MCF 10A (cell line): Measurements from ENCODE around the gene USP47. TPM values are rescaled to one million over a fixed set of nuclear protein-coding genes. Genes with fewer than 3 reads are reported as not detected.

ENCODE experiments used
- BruUV-seq: library from RNA; stranded (reverse); fragments of 400-500 nt; replicated peaks from 2 replicates; lab custom pipeline; 2021; lab: Mats Ljungman, UMichigan
- CTCF ChIA-PET: fragments of 300-600 bp; sonication (Branson Sonifier 250); formaldehyde crosslinking; extraction: SDS; loops from one replicate; lab custom pipeline; 2021; ENCODE audit warnings: antibody characterized with exemption, inconsistent platforms; lab: Yijun Ruan, JAX
- POLR2A ChIA-PET: fragments of 300-600, 350-650 bp; sonication (Branson Sonifier 250); formaldehyde crosslinking; extraction: SDS; loops from one replicate; lab custom pipeline; 2020; ENCODE audit warnings: antibody characterized with exemption, inconsistent platforms; lab: Yijun Ruan, JAX
- DNase-seq: peaks from one replicate; pipeline ENCODE4 v3.0.0-alpha.2; 2018; ENCODE audit not compliant: unreplicated experiment
- H3K27ac Mint-ChIP-seq: one replicate; pipeline ENCODE4 v1.8.0; 2022; ENCODE audit warnings: mild to moderate bottlenecking, low read depth, mixed read lengths; ENCODE audit not compliant: unreplicated experiment
- H3K27me3 Mint-ChIP-seq: one replicate; pipeline ENCODE4 v1.8.0; 2022; ENCODE audit warnings: mixed read lengths; ENCODE audit not compliant: insufficient read depth, unreplicated experiment
- H3K36me3 Mint-ChIP-seq: one replicate; pipeline ENCODE4 v1.8.0; 2022; ENCODE audit warnings: mild to moderate bottlenecking, moderate library complexity, mixed read lengths; ENCODE audit not compliant: insufficient read depth, unreplicated experiment
- H3K4me1 Mint-ChIP-seq: one replicate; pipeline ENCODE4 v1.8.0; 2022; ENCODE audit warnings: mixed read lengths; ENCODE audit not compliant: insufficient read depth, unreplicated experiment
- H3K4me3 Mint-ChIP-seq: one replicate; pipeline ENCODE4 v1.8.0; 2022; ENCODE audit warnings: mild to moderate bottlenecking, moderate library complexity, mixed read lengths; ENCODE audit not compliant: unreplicated experiment
- H3K9me3 Mint-ChIP-seq: one replicate; pipeline ENCODE4 v1.8.0; 2022; ENCODE audit warnings: mixed read lengths; ENCODE audit not compliant: unreplicated experiment
- CTCF ChIP-seq: fragments of 200-600 bp; IDR thresholded peaks from one replicate; pipeline ENCODE4 v1.8.0; 2022; ENCODE audit warnings: antibody characterized with exemption, mild to moderate bottlenecking; ENCODE audit not compliant: unreplicated experiment
- intact Hi-C: fragments of 100-400 bp; cut with micrococcal nuclease; formaldehyde crosslinking; loops from 2 replicates; pipeline ENCODE4 v1.14.1; 2022
- total RNA-seq: library from RNA; stranded (reverse); gene quantifications from 2 replicates; pipeline ENCODE4 v1.2.3, GENCODE V29; 2022

USP47 gene
- total RNA-seq, 1 experiment from 2014 or later, result 41.6 TPM

DNA sequence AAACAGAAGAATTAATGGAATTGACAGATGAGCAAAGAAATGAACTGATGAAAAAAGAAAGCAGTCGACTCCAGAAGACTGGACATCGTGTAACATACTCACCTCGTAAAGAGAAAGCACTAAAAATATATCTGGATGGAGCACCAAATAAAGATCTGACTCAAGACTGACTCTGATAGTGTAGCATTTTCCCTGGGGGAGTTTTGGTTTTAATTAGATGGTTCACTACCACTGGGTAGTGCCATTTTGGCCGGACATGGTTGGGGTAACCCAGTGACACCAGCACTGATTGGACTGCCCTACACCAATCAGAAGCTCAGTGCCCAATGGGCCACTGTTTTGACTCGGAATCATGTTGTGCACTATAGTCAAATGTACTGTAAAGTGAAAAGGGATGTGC, 114.2 kb downstream of the USP47 start:
- Mint-ChIP-seq H3K4me3 (no peak overlapping the region), H3K36me3 (peaks cover 85% of the 10 kb centered on the region), H3K9me3 (no peaks in the 10 kb centered on the region), H3K27ac (no peak overlapping the region), H3K4me1 (no peaks in the 10 kb centered on the region), H3K27me3 (no peaks in the 10 kb centered on the region)
- POLR2A ChIA-PET, result interaction anchor here (0.5 to 1.2 kb wide), 3 partner anchors 21 to 36 kb away, joined by 3 to 4 read pairs (median 3); no protein-coding TSS in a partner anchor
- intact Hi-C loops, result no loop called here
- TF ChIP-seq CTCF, result no peak
- BruUV-seq, result no TSS peak
- no peak for DNase-seq
- CTCF ChIA-PET, result interaction anchor here (0.7 to 2.0 kb wide), 5 partner anchors 9 to 1464 kb away, joined by 3 to 9 read pairs (median 4); no protein-coding TSS in a partner anchor

DNA sequence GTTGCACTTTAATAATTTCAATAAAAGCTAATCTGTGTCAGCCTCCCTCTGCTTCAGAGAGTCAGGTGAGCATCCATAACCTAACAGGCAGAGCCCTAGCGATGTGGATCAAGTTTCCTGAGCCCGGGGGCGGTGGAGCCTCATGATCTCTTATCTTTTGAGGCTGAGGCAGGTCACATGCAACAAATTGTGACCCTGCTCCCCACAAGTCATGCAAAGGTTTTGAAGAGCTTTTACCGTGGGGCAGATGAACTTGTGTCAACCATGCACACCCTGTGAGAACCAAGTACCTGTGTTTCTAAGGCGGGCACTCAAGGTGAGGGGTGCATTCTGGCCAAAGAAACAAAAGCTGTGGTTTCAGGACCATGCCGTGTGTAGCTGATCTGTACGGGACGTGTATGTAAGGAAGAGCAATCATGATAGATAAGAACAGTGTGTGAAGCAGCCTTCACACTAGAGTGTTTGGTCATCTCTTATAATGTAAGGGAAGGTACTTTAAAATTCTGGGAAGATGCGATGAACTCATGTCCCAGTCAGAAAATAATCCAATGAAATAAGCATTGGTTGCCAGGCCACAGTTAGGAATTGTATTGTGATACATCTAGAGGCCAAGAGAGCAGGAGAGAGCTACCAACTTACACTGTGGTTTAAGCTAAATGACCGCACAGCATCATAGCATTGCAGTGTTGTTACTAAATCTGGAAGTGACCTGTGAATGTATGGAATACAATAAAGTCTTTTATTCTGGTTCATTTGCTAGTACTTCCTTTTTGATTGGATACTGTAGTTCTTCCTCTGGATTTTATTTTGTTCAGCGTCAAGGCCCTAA, 116.8 kb downstream of the USP47 start:
- Mint-ChIP-seq H3K4me3 (no peak overlapping the region), H3K9me3 (no peaks in the 10 kb centered on the region), H3K36me3 (peaks cover 63% of the 10 kb centered on the region), H3K4me1 (no peaks in the 10 kb centered on the region), H3K27me3 (no peaks in the 10 kb centered on the region), H3K27ac (no peak overlapping the region)
- no TSS peak for BruUV-seq
- intact Hi-C loops, result no loop called here
- ChIA-PET CTCF (interaction anchor here (0.6 to 1.9 kb wide), 6 partner anchors 8 to 89 kb away, joined by 3 to 9 read pairs (median 4); no protein-coding TSS in a partner anchor), POLR2A (interaction anchor here (0.7 to 1.8 kb wide), 4 partner anchors 12 to 19 kb away, joined by 3 to 8 read pairs (median 4); no protein-coding TSS in a partner anchor)
- TF ChIP-seq CTCF, result no peak
- no peak for DNase-seq

- TF ChIP-seq CTCF, result no peak
- Mint-ChIP-seq H3K27ac (no peak overlapping the region), H3K4me1 (no peaks in the 10 kb centered on the region), H3K27me3 (no peaks in the 10 kb centered on the region), H3K36me3 (peaks cover 60% of the 10 kb centered on the region), H3K9me3 (no peaks in the 10 kb centered on the region), H3K4me3 (no peak overlapping the region)
- DNase-seq, result no peak
- BruUV-seq, result no TSS peak
- POLR2A ChIA-PET, result interaction anchor here (0.6 to 1.8 kb wide), 5 partner anchors 8 to 1195 kb away, joined by 3 to 8 read pairs (median 3); no protein-coding TSS in a partner anchor
- CTCF ChIA-PET, result interaction anchor here (0.6 kb wide), 1 partner anchor 72 kb away, joined by 3 read pairs; no protein-coding TSS in a partner anchor
- intact Hi-C loops, result no loop called here
Measured at GRCh38 chr11:11959601-11960000, 117.8 kb downstream of the USP47 start.

DNA sequence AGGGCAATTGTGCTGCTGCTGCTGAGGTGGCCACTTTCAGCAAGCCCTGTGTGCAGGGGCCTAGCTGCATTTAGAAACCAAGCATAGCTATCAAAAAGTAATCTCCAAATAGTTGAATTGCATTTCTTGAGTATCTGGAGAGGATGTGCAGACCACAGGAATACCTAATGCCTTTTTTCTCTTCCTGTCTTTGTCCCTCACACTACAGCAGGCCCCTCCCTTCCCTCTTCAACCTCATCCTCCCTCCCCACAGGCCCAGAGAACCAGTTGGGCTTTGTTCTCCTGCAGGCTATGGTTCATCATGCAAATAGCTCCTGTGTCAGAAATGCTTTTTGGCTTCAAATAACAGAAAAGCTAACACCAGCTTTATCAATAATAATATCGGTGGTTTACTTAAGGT, 118.9 kb downstream of the USP47 start:
- H3K4me1 Mint-ChIP-seq, result no peaks in the 10 kb centered on the region
- ChIA-PET POLR2A (no interaction called here), CTCF (interaction anchor here (1.6 to 1.9 kb wide), 2 partner anchors 15 to 29 kb away, joined by 3 to 7 read pairs; no protein-coding TSS in a partner anchor)
- peaks cover 51% of the 10 kb centered on the region for H3K36me3 Mint-ChIP-seq
- intact Hi-C loops, result no loop called here
- TF ChIP-seq CTCF, result no peak
- no peak overlapping the region for H3K4me3 Mint-ChIP-seq
- no TSS peak for BruUV-seq
- no peak overlapping the region for H3K27ac Mint-ChIP-seq
- DNase-seq, result no peak
- no peaks in the 10 kb centered on the region for H3K9me3 Mint-ChIP-seq
- H3K27me3 Mint-ChIP-seq, result no peaks in the 10 kb centered on the region
